ENCODE measurements around the gene ACOX3. TPM values are rescaled to one million over a fixed set of nuclear protein-coding genes. Genes with fewer than 3 reads are reported as not detected.

ACOX3 gene
- total RNA-seq, 1 experiment from 2014 or later, result 21.0 TPM

DNA sequence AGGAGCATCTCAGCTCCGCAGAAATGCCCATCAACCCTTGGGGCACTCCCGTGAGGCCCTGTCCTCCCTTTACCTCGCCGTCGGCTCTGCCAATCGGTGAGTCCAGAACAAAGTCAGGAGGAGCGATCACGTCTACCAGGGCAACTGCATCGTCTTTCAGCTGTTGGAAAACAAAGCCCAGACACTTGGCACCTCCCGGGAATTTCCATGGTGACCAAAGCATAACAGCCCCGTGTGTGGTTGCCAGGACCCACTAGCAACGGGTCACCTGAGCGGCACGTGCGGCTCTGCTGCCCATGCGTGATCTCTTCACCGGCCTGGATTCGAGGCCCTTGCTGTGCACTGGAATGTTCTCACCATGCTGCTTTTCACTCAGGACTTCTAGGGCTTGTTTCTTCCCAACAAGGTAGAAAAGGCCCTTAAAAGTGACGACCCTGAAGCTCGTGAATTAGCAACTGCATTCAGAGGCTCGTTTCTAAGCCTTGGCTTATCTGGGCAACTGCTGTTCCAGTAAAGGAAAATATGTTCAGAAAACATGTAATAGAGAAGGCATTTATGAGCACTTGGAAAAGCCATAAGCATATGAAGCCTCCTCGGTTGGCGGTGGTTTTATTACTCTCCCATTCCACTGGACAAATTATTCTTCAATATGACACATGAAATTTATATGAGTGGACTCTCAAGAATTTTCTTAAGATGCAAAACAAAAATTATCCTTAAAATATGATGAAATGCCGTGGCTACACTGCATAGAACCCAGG, 69.5 kb downstream of the ACOX3 start:
- Histone ChIP-seq H3K4me1 (replicated peaks; ENCODE audit: insufficient read depth) (no peaks in the 10 kb centered on the region), H3K9me3 (ENCODE audit: insufficient read depth, low read depth) (no peaks in the 10 kb centered on the region), H3F3A (ENCODE audit: insufficient read depth, low read depth) (no peaks in the 10 kb centered on the region), H3K4me3 (no peak overlapping the region), H3K27me3 (ENCODE audit: insufficient read depth, low read depth) (no peaks in the 10 kb centered on the region), H3K9me2 (ENCODE audit: insufficient read depth) (no peaks in the 10 kb centered on the region), H2AFZ (no peak overlapping the region), H3K4me2 (no peak overlapping the region), H3K79me2 (ENCODE audit: low read depth) (no peaks in the 10 kb centered on the region), H4K20me1 (ENCODE audit: insufficient read depth) (no peaks in the 10 kb centered on the region), H3K36me3 (ENCODE audit: low read depth) (no peaks in the 10 kb centered on the region), H3K27ac (no peak overlapping the region)
- POLR2A ChIA-PET (ENCODE audit: unreplicated experiment), result no interaction called here
- DNase-seq, result no peak
- intact Hi-C loops (cut with micrococcal nuclease; ENCODE audit: unreplicated experiment), result no loop called here
- no TSS peak for BruUV-seq (replicated peaks)
- CTCF ChIA-PET, result no interaction called here
- TF ChIP-seq, protein P1, sequence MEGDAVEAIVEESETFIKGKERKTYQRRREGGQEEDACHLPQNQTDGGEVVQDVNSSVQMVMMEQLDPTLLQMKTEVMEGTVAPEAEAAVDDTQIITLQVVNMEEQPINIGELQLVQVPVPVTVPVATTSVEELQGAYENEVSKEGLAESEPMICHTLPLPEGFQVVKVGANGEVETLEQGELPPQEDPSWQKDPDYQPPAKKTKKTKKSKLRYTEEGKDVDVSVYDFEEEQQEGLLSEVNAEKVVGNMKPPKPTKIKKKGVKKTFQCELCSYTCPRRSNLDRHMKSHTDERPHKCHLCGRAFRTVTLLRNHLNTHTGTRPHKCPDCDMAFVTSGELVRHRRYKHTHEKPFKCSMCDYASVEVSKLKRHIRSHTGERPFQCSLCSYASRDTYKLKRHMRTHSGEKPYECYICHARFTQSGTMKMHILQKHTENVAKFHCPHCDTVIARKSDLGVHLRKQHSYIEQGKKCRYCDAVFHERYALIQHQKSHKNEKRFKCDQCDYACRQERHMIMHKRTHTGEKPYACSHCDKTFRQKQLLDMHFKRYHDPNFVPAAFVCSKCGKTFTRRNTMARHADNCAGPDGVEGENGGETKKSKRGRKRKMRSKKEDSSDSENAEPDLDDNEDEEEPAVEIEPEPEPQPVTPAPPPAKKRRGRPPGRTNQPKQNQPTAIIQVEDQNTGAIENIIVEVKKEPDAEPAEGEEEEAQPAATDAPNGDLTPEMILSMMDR (conservative IDR thresholded peaks at IDR 0.05), result no peak
- no peak for TF ChIP-seq EZH2 (IDR thresholded peaks at IDR 0.05; ENCODE audit: low read depth)

DNA sequence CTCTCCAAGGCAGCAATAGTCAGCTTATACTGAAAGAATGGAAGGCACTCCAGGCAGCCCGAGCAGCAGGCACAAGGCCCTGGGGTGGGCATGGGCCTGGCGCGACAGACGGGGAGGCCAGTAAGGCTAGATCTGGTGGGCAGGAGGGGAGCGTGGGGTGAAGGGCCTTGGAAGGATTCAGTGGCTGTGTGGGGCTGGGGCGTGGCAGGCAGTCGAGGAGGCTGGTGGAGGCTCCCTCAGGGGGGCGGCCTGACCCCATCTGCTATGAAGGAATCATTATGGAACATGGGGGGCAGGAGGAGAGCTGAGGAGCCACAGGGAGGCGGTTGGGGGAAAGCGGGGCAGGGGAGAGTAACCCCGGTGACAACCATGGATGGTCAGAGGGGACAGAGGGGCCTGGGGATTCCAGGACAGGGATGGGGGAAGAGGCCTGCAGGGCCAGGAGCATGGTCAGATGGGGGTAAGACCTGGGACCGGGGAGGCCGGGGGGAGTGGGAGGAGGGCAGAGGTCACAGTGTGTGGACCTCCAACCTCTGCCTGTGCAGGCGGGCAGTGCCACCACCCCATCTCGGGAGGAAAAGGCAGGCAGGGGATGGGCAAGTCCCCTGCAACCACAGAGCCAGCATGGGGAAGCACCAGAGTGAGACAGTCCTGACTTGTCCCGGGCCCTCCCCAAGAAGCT, 70.3 kb downstream of the ACOX3 start:
- no peak for TF ChIP-seq EZH2 (IDR thresholded peaks at IDR 0.05; ENCODE audit: low read depth)
- TF ChIP-seq, protein P1 (conservative IDR thresholded peaks at IDR 0.05), result no peak
- no peaks in the 10 kb centered on the region for H3K27me3 ChIP-seq (ENCODE audit: insufficient read depth, low read depth)
- no peak overlapping the region for H3K27ac ChIP-seq
- H3K36me3 ChIP-seq (ENCODE audit: low read depth), result no peaks in the 10 kb centered on the region
- H3K79me2 ChIP-seq (ENCODE audit: low read depth), result no peaks in the 10 kb centered on the region
- no peak overlapping the region for H2AFZ ChIP-seq
- no peaks in the 10 kb centered on the region for H3K9me2 ChIP-seq (ENCODE audit: insufficient read depth)
- ChIA-PET CTCF (no interaction called here), POLR2A (ENCODE audit: unreplicated experiment) (no interaction called here)
- H4K20me1 ChIP-seq (ENCODE audit: insufficient read depth), result no peaks in the 10 kb centered on the region
- no peak for DNase-seq
- no peak overlapping the region for H3K4me2 ChIP-seq
- no peaks in the 10 kb centered on the region for H3K4me1 ChIP-seq (replicated peaks; ENCODE audit: insufficient read depth)
- H3F3A ChIP-seq (ENCODE audit: insufficient read depth, low read depth), result no peaks in the 10 kb centered on the region
- BruUV-seq (replicated peaks), result no TSS peak
- no peak overlapping the region for H3K4me3 ChIP-seq
- no peaks in the 10 kb centered on the region for H3K9me3 ChIP-seq (ENCODE audit: insufficient read depth, low read depth)
- intact Hi-C loops (cut with micrococcal nuclease; ENCODE audit: unreplicated experiment), result no loop called here

DNA sequence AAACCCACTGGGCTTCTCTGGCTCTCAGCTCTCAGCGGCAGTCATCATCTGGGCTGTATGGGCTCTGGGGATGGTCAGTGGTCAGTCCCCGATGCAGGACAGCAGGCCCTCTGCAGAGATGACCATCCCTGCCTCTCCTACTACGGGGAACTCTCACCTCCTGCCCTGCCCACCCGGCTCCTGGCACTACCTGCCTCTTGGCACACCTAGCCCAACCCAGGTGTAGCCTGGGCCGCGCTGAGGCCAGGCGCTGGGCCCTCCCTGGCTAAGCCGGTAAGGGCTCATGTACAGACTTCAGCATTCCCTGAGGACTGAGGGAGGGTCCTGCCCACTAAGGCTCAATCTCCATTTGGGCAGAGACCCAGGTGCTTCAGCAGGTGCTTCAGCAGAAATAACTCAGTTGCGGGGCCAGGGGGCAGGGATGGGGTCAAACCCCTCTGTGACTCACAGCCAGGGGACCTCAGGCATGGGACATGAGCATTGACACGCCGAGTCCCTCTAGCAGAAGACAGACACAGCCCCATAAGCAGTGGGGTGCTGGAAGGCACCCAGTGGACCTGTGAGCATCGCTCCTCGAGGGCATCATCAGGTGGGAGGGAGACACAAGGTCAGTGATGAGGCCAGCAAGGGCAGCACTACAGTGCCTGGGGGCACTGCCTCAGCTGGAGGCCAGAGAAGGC, 71.0 kb downstream of the ACOX3 start:
- Histone ChIP-seq H3K4me2 (no peak overlapping the region), H3K36me3 (ENCODE audit: low read depth) (no peaks in the 10 kb centered on the region), H3K9me2 (ENCODE audit: insufficient read depth) (no peaks in the 10 kb centered on the region), H3F3A (ENCODE audit: insufficient read depth, low read depth) (no peaks in the 10 kb centered on the region), H3K27ac (no peak overlapping the region), H3K27me3 (ENCODE audit: insufficient read depth, low read depth) (no peaks in the 10 kb centered on the region), H4K20me1 (ENCODE audit: insufficient read depth) (no peaks in the 10 kb centered on the region), H3K79me2 (ENCODE audit: low read depth) (no peaks in the 10 kb centered on the region), H2AFZ (no peak overlapping the region), H3K4me1 (replicated peaks; ENCODE audit: insufficient read depth) (no peaks in the 10 kb centered on the region), H3K4me3 (no peak overlapping the region), H3K9me3 (ENCODE audit: insufficient read depth, low read depth) (no peaks in the 10 kb centered on the region)
- TF ChIP-seq EZH2 (IDR thresholded peaks at IDR 0.05; ENCODE audit: low read depth), result no peak
- TF ChIP-seq, protein P1 (conservative IDR thresholded peaks at IDR 0.05), result no peak
- intact Hi-C loops (cut with micrococcal nuclease; ENCODE audit: unreplicated experiment), result no loop called here
- no TSS peak for BruUV-seq (replicated peaks)
- DNase-seq, result no peak
- ChIA-PET CTCF (no interaction called here), POLR2A (ENCODE audit: unreplicated experiment) (no interaction called here)
